ENCODE measurements around the gene LHFPL2. TPM values are rescaled to one million over a fixed set of nuclear protein-coding genes. Genes with fewer than 3 reads are reported as not detected.
A peak's percentile ranks its signal among the peaks of the same experiment; 100 is the strongest.

LHFPL2 gene
- total and polyA plus RNA-seq, 9 of the 15 experiments (the other 6 are each of a cell fraction or from before 2014, with no cell fraction given) = 1.0 to 6.6 (median 4.6) TPM

DNA sequence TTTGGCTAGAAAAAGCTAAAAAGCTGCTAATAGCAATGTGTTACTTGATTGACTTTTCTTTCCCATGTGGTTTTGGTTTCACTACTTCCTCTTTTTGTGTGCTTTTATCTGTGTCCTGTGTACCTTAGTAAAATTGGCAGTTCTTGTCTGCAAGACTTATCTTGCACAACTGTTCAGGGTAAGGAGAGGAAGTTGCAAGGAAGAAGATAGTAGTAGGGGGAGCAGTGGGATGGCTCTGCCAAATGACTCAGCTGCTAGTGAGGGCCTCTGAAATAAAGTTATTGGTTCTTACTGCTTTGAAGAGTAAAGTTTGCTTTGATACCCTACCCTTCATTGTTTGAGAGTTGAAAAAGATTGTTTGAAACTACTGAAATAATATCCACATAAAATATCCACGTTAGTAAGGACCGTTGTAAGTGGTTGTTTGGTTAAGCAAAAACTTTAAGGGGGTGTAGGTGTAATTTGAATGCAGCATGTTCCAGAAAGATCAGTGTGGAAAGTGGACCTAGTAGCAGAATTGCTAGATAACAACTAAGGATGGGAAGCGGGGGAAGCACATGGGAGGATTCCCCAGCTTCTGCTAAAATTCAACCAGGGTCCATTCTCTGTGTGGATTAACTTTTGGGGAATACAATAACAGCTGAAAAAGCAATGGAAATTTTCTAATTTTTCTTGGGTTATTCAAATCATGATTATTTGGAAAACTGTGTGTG is 164.6 kb downstream of the LHFPL2 start (continued):
- TF ChIP-seq, protein P1, sequence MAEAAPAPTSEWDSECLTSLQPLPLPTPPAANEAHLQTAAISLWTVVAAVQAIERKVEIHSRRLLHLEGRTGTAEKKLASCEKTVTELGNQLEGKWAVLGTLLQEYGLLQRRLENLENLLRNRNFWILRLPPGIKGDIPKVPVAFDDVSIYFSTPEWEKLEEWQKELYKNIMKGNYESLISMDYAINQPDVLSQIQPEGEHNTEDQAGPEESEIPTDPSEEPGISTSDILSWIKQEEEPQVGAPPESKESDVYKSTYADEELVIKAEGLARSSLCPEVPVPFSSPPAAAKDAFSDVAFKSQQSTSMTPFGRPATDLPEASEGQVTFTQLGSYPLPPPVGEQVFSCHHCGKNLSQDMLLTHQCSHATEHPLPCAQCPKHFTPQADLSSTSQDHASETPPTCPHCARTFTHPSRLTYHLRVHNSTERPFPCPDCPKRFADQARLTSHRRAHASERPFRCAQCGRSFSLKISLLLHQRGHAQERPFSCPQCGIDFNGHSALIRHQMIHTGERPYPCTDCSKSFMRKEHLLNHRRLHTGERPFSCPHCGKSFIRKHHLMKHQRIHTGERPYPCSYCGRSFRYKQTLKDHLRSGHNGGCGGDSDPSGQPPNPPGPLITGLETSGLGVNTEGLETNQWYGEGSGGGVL (CRISPR knock-in tag; IDR thresholded peaks at IDR 0.05) = no peak
- TF ChIP-seq ZNF324 (CRISPR knock-in tag; IDR thresholded peaks at IDR 0.05) (no peak), ZBTB17 (CRISPR knock-in tag; IDR thresholded peaks at IDR 0.05) (peak; percentile 70; the same call in 1 of the 2 replicates), COPS2 (conservative IDR thresholded peaks at IDR 0.05) (no peak), RAD51 (IDR thresholded peaks at IDR 0.05; ENCODE audit: borderline replicate concordance, low read depth) (peak; percentile 24; the same call in 1 of the 2 replicates), ZFP1 (CRISPR knock-in tag; IDR thresholded peaks at IDR 0.05) (no peak), ZNF75A (CRISPR knock-in tag; IDR thresholded peaks at IDR 0.05) (no peak), NR1H2 (CRISPR knock-in tag; IDR thresholded peaks at IDR 0.05) (no peak), MED1 (CRISPR knock-in tag; IDR thresholded peaks at IDR 0.05; ENCODE audit: borderline replicate concordance) (no peak), CBFA2T3 (IDR thresholded peaks at IDR 0.05) (peak; percentile 96), TCFL5 (CRISPR knock-in tag; conservative IDR thresholded peaks at IDR 0.05) (no peak), ZNF124 (CRISPR knock-in tag; IDR thresholded peaks at IDR 0.05) (no peak), YBX1 (IDR thresholded peaks at IDR 0.05) (no peak), HCFC1 (IDR thresholded peaks at IDR 0.05; ENCODE audit: low read depth, low read length) (no peak)
- TF ChIP-seq, protein P2, sequence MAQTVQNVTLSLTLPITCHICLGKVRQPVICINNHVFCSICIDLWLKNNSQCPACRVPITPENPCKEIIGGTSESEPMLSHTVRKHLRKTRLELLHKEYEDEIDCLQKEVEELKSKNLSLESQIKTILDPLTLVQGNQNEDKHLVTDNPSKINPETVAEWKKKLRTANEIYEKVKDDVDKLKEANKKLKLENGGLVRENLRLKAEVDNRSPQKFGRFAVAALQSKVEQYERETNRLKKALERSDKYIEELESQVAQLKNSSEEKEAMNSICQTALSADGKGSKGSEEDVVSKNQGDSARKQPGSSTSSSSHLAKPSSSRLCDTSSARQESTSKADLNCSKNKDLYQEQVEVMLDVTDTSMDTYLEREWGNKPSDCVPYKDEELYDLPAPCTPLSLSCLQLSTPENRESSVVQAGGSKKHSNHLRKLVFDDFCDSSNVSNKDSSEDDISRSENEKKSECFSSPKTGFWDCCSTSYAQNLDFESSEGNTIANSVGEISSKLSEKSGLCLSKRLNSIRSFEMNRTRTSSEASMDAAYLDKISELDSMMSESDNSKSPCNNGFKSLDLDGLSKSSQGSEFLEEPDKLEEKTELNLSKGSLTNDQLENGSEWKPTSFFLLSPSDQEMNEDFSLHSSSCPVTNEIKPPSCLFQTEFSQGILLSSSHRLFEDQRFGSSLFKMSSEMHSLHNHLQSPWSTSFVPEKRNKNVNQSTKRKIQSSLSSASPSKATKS (CRISPR knock-in tag; IDR thresholded peaks at IDR 0.05) = no peak
- TF ChIP-seq, protein P3, sequence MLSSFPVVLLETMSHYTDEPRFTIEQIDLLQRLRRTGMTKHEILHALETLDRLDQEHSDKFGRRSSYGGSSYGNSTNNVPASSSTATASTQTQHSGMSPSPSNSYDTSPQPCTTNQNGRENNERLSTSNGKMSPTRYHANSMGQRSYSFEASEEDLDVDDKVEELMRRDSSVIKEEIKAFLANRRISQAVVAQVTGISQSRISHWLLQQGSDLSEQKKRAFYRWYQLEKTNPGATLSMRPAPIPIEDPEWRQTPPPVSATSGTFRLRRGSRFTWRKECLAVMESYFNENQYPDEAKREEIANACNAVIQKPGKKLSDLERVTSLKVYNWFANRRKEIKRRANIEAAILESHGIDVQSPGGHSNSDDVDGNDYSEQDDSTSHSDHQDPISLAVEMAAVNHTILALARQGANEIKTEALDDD (IDR thresholded peaks at IDR 0.05) = peak; percentile 92
- TF ChIP-seq, protein P4, sequence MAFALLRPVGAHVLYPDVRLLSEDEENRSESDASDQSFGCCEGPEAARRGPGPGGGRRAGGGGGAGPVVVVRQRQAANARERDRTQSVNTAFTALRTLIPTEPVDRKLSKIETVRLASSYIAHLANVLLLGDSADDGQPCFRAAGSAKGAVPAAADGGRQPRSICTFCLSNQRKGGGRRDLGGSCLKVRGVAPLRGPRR (CRISPR knock-in tag; IDR thresholded peaks at IDR 0.05) = no peak
- TF ChIP-seq, protein P5, sequence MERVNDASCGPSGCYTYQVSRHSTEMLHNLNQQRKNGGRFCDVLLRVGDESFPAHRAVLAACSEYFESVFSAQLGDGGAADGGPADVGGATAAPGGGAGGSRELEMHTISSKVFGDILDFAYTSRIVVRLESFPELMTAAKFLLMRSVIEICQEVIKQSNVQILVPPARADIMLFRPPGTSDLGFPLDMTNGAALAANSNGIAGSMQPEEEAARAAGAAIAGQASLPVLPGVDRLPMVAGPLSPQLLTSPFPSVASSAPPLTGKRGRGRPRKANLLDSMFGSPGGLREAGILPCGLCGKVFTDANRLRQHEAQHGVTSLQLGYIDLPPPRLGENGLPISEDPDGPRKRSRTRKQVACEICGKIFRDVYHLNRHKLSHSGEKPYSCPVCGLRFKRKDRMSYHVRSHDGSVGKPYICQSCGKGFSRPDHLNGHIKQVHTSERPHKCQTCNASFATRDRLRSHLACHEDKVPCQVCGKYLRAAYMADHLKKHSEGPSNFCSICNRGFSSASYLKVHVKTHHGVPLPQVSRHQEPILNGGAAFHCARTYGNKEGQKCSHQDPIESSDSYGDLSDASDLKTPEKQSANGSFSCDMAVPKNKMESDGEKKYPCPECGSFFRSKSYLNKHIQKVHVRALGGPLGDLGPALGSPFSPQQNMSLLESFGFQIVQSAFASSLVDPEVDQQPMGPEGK (CRISPR knock-in tag; IDR thresholded peaks at IDR 0.05; ENCODE audit: borderline replicate concordance) = no peak
- TF ChIP-seq, protein P6, sequence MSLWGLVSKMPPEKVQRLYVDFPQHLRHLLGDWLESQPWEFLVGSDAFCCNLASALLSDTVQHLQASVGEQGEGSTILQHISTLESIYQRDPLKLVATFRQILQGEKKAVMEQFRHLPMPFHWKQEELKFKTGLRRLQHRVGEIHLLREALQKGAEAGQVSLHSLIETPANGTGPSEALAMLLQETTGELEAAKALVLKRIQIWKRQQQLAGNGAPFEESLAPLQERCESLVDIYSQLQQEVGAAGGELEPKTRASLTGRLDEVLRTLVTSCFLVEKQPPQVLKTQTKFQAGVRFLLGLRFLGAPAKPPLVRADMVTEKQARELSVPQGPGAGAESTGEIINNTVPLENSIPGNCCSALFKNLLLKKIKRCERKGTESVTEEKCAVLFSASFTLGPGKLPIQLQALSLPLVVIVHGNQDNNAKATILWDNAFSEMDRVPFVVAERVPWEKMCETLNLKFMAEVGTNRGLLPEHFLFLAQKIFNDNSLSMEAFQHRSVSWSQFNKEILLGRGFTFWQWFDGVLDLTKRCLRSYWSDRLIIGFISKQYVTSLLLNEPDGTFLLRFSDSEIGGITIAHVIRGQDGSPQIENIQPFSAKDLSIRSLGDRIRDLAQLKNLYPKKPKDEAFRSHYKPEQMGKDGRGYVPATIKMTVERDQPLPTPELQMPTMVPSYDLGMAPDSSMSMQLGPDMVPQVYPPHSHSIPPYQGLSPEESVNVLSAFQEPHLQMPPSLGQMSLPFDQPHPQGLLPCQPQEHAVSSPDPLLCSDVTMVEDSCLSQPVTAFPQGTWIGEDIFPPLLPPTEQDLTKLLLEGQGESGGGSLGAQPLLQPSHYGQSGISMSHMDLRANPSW (CRISPR knock-in tag; IDR thresholded peaks at IDR 0.05) = no peak

All from K562 (cell line).